HepG2 (cell line): Measurements from ENCODE around the gene IGFALS. TPM values are rescaled to one million over a fixed set of nuclear protein-coding genes. Genes with fewer than 3 reads are reported as not detected.

ENCODE experiments used
- ATAC-seq: fragments of 200-7000 bp; cut with Tn5 transposase; 3 replicates; pipeline ENCODE4 v1.9.1; 2020; ENCODE audit warnings: mild to moderate bottlenecking, moderate library complexity
- BruUV-seq: library from RNA; stranded (reverse); fragments of 400-500 nt; replicated peaks from 2 replicates; lab custom pipeline; 2021; lab: Mats Ljungman, UMichigan
- CTCF ChIA-PET: fragments of 300-600 bp; formaldehyde crosslinking; extraction: SDS; loops from one replicate; lab custom pipeline; 2021; ENCODE audit warnings: low total read pairs, inconsistent platforms, low intra/inter-chr PET ratio; lab: Yijun Ruan, JAX
- POLR2A ChIA-PET: fragments of 350-600 bp; sonication (Branson Sonifier 250); formaldehyde crosslinking; loops from one replicate; lab custom pipeline; 2020; ENCODE audit warnings: antibody characterized with exemption, inconsistent platforms; lab: Yijun Ruan, JAX
- DNase-seq: peaks from one replicate; pipeline ENCODE4 v3.0.0-alpha.2; 2015; ENCODE audit warnings: low spot score
- FAIRE-seq: peaks from 3 replicates; lab custom pipeline; 2011; peaks lifted over from hg19 to GRCh38; lab: Jason Lieb, UNC
- H2AFZ ChIP-seq: one replicate; pipeline ENCODE4 v1.6.1; 2011; ENCODE audit warnings: low read length, inconsistent platforms
- H3K27ac ChIP-seq: fragments of 300-600 bp; 3 replicates; pipeline ENCODE4 v1.8.0; 2011; ENCODE audit warnings: mixed run types, mild to moderate bottlenecking, mixed read lengths, low read length, inconsistent platforms; ENCODE audit not compliant: insufficient read depth; ENCODE audit errors: extremely low read length
- H3K27me3 ChIP-seq, 2 experiments: fragments of 200-600 bp in 1 of 2; 2 replicates in 1 of 2; 3 replicates in 1 of 2; pipeline versions ENCODE4 v1.6.0 to v1.8.0; 2011; ENCODE audit warnings: low read length in 2 of 2, mild to moderate bottlenecking in 2 of 2, moderate library complexity in 2 of 2, inconsistent platforms in 1 of 2; ENCODE audit not compliant: insufficient read depth in 2 of 2, control insufficient read depth in 1 of 2
- H3K36me3 ChIP-seq, 2 experiments: fragments of 200-600 bp in 1 of 2; replicated peaks in 1 of 2; 2 replicates in 1 of 2; 3 replicates in 1 of 2; pipeline versions ENCODE4 v1.5.1 to v1.8.0; 2011; ENCODE audit warnings: low read length in 2 of 2, inconsistent platforms in 1 of 2; ENCODE audit not compliant: insufficient read depth in 2 of 2, control insufficient read depth in 1 of 2
- H3K4me1 ChIP-seq: 2 replicates; pipeline ENCODE4 v1.5.1; 2012; ENCODE audit warnings: low read length, inconsistent platforms; ENCODE audit not compliant: insufficient read depth
- H3K4me2 ChIP-seq: 2 replicates; pipeline ENCODE4 v1.6.0; 2011; ENCODE audit warnings: low read depth, low read length, inconsistent platforms
- H3K4me3 ChIP-seq, 3 experiments: fragments of 200-600 bp in 1 of 3; sonication (generic), shearing (Covaris generic) in 1 of 3; replicated peaks in 1 of 3; 2 replicates each; pipeline ENCODE4 v1.5.1; 2011 to 2016; ENCODE audit warnings: low read length in 3 of 3, inconsistent platforms in 2 of 3, low read depth in 2 of 3, mild to moderate bottlenecking in 2 of 3, control low read depth in 1 of 3, mixed read lengths in 1 of 3; ENCODE audit not compliant: insufficient read depth in 1 of 3
- H3K79me2 ChIP-seq: one replicate; pipeline ENCODE4 v1.6.1; 2011; ENCODE audit warnings: low read length, inconsistent platforms; ENCODE audit not compliant: insufficient read depth
- H3K9ac ChIP-seq: 2 replicates; pipeline ENCODE4 v1.6.0; 2011; ENCODE audit warnings: mild to moderate bottlenecking, low read depth, low read length, inconsistent platforms; ENCODE audit not compliant: insufficient read depth
- H3K9me3 ChIP-seq: 2 replicates; pipeline ENCODE4 v1.5.1; 2012; ENCODE audit warnings: mild to moderate bottlenecking, low read length
- H4K20me1 ChIP-seq: 2 replicates; pipeline ENCODE4 v1.6.0; 2011; ENCODE audit warnings: inconsistent platforms, mild to moderate bottlenecking, low read length, moderate library complexity; ENCODE audit not compliant: insufficient read depth
- ARNT2 ChIP-seq: sonication (generic); formaldehyde crosslinking; IDR thresholded peaks from 2 replicates; pipeline ENCODE4 v1.8.0; 2022; ENCODE audit warnings: mild to moderate bottlenecking, low read depth, missing genetic modification reagents, moderate library complexity
- CHCHD3 ChIP-seq: sonication (generic); formaldehyde crosslinking; IDR thresholded peaks from 2 replicates; pipeline ENCODE4 v1.8.0; 2022; ENCODE audit warnings: mild to moderate bottlenecking, missing genetic modification reagents, moderate library complexity
- CREB1 ChIP-seq, 2 experiments: fragments of 450-650 bp in 1 of 2; IDR thresholded peaks; 2 replicates each; pipeline ENCODE4 v1.6.1; 2016 to 2017; ENCODE audit warnings: control low read depth in 1 of 2, mild to moderate bottlenecking in 1 of 2, missing compliant biosample characterization in 1 of 2, missing genetic modification characterization in 1 of 2
- SKI ChIP-seq: fragments of 450-650 bp; IDR thresholded peaks from one replicate; pipeline ENCODE4 v1.6.1; 2018; ENCODE audit warnings: mild to moderate bottlenecking; ENCODE audit not compliant: partially characterized antibody
- TBX3 ChIP-seq: fragments of 450-650 bp; IDR thresholded peaks from 2 replicates; pipeline ENCODE4 v1.6.1; 2017; ENCODE audit warnings: antibody characterized with exemption, mild to moderate bottlenecking, inconsistent platforms, borderline replicate concordance
- ZNF549 ChIP-seq: sonication (generic); formaldehyde crosslinking; IDR thresholded peaks from 2 replicates; pipeline ENCODE4 v1.5.0; 2020; ENCODE audit warnings: missing genetic modification reagents
- ZNF564 ChIP-seq: sonication (generic); formaldehyde crosslinking; IDR thresholded peaks from 2 replicates; pipeline ENCODE4 v1.8.1; 2023; ENCODE audit warnings: mild to moderate bottlenecking, missing genetic modification reagents
- ZNF614 ChIP-seq: IDR thresholded peaks from 2 replicates; pipeline ENCODE4 v1.6.1; 2018; ENCODE audit warnings: missing biosample characterization, missing genetic modification reagents, inconsistent platforms, borderline replicate concordance
- WGBS: methylation state at CpG from one replicate; pipeline ENCODE4 v1.1.6; 2017; ENCODE audit warnings: low lambda C conversion rate; 5-methylcytosine and 5-hydroxymethylcytosine counted together
- in situ Hi-C: cut with HindIII; loops from 2 replicates; pipeline ENCODE4 v1.10.0; 2017; ENCODE audit warnings: low pct_unique_long_range_greater_than_20kb; ENCODE audit not compliant: extremely low pct_ligation_motif_present
- intact Hi-C: fragments of 100-400 bp; cut with micrococcal nuclease; formaldehyde crosslinking; loops from one replicate; pipeline ENCODE4 v1.10.0; 2022; ENCODE audit not compliant: unreplicated experiment
- polyA plus RNA-seq, 8 experiments: library from polyadenylated mRNA; depleted of rRNA in 3 of 8; stranded (reverse) in 7 of 8; unstranded in 1 of 8; fragments of >200 nt; fragmentation: Illumina TruSeq in 4 of 8; extraction: Trizol in 4 of 8; gene quantifications; 2 replicates each; pipeline versions ENCODE4 v1.2.1 to v1.2.3, GENCODE V29; 2011 to 2016; ENCODE audit warnings: low read depth in 4 of 8, missing spikeins in 1 of 8, mixed read lengths in 1 of 8; ENCODE audit not compliant: insufficient read depth in 1 of 8
- total RNA-seq, 5 experiments: library from RNA; depleted of rRNA; stranded (reverse); fragments of >200 nt; fragmentation: Illumina TruSeq; extraction: Trizol; gene quantifications; 2 replicates each; pipeline ENCODE4 v1.2.3, GENCODE V29; 2016; ENCODE audit warnings: low read depth in 1 of 5
- TF ChIP-seq, protein P1 (sequence below): sonication (generic); formaldehyde crosslinking; IDR thresholded peaks from 2 replicates; pipeline ENCODE4 v1.8.0; 2022; ENCODE audit warnings: mild to moderate bottlenecking, missing genetic modification reagents, borderline replicate concordance
- TF ChIP-seq, protein P2 (sequence below): sonication (generic); formaldehyde crosslinking; IDR thresholded peaks from 2 replicates; pipeline ENCODE4 v1.4.0; 2020; ENCODE audit warnings: missing genetic modification reagents; ENCODE audit errors: not compliant biosample characterization
- TF ChIP-seq, protein P3 (sequence below): sonication (generic); formaldehyde crosslinking; IDR thresholded peaks from 2 replicates; pipeline ENCODE4 v1.8.1; 2023; ENCODE audit warnings: mild to moderate bottlenecking, inconsistent platforms, moderate library complexity, missing genetic modification reagents, borderline replicate concordance
- TF ChIP-seq, protein P4 (sequence below): sonication (generic); formaldehyde crosslinking; IDR thresholded peaks from 2 replicates; pipeline ENCODE4 v1.4.0; 2020; ENCODE audit warnings: missing genetic modification reagents
- TF ChIP-seq, protein P5 (sequence below): sonication (generic); formaldehyde crosslinking; IDR thresholded peaks from 2 replicates; pipeline ENCODE4 v1.9.0; 2021; ENCODE audit warnings: missing genetic modification reagents, borderline replicate concordance

The IGFALS gene
- total and polyA plus RNA-seq, 2 of the 13 experiments (the other 11 are each of a cell fraction or from before 2014, with no cell fraction given), result 0.34 to 2.4 TPM

DNA sequence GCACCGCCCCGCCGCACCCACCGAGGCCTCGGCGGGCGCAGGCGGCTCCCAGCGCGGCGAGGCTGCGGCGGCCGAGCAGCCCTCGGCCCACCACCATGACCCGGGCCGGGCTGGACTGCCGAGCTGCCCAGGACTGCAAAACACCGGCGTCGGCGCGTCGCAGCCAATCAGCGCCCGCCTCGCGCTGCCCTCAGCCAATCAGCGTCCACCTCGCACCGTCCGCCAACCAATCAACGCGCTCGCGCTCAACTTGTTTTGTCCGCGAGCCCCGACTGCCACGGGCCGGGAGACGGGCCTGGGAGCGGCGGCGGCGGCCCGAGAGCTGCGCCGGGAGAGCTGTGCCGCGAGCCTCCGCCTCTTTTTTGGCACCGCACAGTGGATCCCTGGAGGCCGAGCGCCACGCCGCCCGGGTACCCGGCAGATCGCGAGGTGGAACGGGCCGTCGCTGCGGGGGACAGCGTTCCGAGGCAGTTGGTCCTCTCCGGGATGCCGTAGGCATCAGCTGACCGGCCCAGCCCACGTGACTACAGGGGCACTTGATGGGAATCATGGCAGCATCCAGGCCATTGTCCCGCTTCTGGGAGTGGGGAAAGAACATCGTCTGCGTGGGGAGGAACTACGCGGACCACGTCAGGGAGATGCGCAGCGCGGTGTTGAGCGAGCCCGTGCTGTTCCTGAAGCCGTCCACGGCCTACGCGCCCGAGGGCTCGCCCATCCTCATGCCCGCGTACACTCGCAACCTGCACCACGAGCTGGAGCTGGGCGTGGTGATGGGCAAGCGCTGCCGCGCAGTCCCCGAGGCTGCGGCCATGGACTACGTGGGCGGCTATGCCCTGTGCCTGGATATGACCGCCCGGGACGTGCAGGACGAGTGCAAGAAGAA is 33.4 kb upstream of the IGFALS start, which contains the start of the genes FAHD1 and HAGH:
TSS of gene FAHD1 (plus strand) at position 516 of the 883 bp plus-strand sequence. CDS start at position 549, 33 bp downstream.
TSS of gene HAGH (minus strand) at position 135 of the 883 bp plus-strand sequence. CDS start at position 97, 38 bp downstream.
- peaks cover 6 to 10% of the 10 kb centered on the region in 2 experiments; a peak in 4 of 5 replicates for H3K36me3 ChIP-seq
- ChIA-PET CTCF (no interaction called here), POLR2A (interaction anchor here (0.9 to 5.7 kb wide), 16 partner anchors 33 to 328 kb away, joined by 3 to 49 read pairs (median 4); partner anchors contain the start of genes EME2, IFT140, MRPS34 and NME3)
- FAIRE-seq, result peak; percentile 77
- H2AFZ ChIP-seq, result no peak within 1 kb of the TSS
- peak within 1 kb of the TSS; percentile 93 for H3K27ac ChIP-seq
- peak; percentile 77 for ATAC-seq
- peak within 1 kb of the TSS; percentile 81 for H3K4me2 ChIP-seq
- H3K79me2 ChIP-seq, result peaks cover 62% of the 10 kb centered on the region
- 0% methylated on average over 3 of the region's 104 CpGs for WGBS
- in situ Hi-C loops, result no loop called here
- H4K20me1 ChIP-seq, result peaks cover 5% of the 10 kb centered on the region; the same call in 1 of the 2 replicates
- DNase-seq, result peak; percentile 88
- no peaks in the 10 kb centered on the region for H3K9me3 ChIP-seq
- H3K9ac ChIP-seq, result peak within 1 kb of the TSS; percentile 84
- no TSS peak for BruUV-seq
- H3K4me3 ChIP-seq, result peak within 1 kb of the TSS; percentile 72 to 97 (median 92)
- no peaks in the 10 kb centered on the region; a peak in 1 of 5 replicates for H3K27me3 ChIP-seq
- peaks cover 54% of the 10 kb centered on the region for H3K4me1 ChIP-seq
- intact Hi-C loops, result loop anchor here (5.0 kb wide), 1 partner anchor 45 kb away; the partner anchor contains the start of genes NUBP2 and SPSB3
- TF ChIP-seq ZNF564 (CRISPR knock-in tag), result peak; percentile 87
- TF ChIP-seq, protein P1, sequence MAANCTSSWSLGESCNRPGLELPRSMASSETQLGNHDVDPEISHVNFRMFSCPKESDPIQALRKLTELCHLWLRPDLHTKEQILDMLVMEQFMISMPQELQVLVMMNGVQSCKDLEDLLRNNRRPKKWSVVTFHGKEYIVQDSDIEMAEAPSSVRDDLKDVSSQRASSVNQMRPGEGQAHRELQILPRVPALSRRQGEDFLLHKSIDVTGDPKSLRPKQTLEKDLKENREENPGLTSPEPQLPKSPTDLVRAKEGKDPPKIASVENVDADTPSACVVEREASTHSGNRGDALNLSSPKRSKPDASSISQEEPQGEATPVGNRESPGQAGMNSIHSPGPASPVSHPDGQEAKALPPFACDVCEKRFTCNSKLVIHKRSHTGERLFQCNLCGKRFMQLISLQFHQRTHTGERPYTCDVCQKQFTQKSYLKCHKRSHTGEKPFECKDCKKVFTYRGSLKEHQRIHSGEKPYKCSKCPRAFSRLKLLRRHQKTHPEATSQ (CRISPR knock-in tag), result no peak
- peak; percentile 58 for TF ChIP-seq SKI
- TF ChIP-seq, protein P2, sequence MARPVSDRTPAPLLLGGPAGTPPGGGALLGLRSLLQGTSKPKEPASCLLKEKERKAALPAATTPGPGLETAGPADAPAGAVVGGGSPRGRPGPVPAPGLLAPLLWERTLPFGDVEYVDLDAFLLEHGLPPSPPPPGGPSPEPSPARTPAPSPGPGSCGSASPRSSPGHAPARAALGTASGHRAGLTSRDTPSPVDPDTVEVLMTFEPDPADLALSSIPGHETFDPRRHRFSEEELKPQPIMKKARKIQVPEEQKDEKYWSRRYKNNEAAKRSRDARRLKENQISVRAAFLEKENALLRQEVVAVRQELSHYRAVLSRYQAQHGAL, result peak; percentile 59
- TF ChIP-seq, protein P3, sequence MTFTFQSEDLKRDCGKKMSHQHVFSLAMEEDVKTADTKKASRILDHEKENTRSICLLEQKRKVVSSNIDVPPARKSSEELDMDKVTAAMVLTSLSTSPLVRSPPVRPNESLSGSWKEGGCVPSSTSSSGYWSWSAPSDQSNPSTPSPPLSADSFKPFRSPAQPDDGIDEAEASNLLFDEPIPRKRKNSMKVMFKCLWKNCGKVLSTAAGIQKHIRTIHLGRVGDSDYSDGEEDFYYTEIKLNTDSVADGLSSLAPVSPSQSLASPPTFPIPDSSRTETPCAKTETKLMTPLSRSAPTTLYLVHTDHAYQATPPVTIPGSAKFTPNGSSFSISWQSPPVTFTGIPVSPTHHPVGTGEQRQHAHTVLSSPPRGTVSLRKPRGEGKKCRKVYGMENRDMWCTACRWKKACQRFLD (CRISPR knock-in tag), result peak; percentile 92
- peak; percentile 60 for TF ChIP-seq TBX3
- TF ChIP-seq, protein P4, sequence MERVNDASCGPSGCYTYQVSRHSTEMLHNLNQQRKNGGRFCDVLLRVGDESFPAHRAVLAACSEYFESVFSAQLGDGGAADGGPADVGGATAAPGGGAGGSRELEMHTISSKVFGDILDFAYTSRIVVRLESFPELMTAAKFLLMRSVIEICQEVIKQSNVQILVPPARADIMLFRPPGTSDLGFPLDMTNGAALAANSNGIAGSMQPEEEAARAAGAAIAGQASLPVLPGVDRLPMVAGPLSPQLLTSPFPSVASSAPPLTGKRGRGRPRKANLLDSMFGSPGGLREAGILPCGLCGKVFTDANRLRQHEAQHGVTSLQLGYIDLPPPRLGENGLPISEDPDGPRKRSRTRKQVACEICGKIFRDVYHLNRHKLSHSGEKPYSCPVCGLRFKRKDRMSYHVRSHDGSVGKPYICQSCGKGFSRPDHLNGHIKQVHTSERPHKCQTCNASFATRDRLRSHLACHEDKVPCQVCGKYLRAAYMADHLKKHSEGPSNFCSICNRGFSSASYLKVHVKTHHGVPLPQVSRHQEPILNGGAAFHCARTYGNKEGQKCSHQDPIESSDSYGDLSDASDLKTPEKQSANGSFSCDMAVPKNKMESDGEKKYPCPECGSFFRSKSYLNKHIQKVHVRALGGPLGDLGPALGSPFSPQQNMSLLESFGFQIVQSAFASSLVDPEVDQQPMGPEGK (CRISPR knock-in tag), result peak; percentile 53
- peak; percentile 74 for TF ChIP-seq ARNT2
- no peak for TF ChIP-seq ZNF549 (CRISPR knock-in tag)
- TF ChIP-seq, protein P5, sequence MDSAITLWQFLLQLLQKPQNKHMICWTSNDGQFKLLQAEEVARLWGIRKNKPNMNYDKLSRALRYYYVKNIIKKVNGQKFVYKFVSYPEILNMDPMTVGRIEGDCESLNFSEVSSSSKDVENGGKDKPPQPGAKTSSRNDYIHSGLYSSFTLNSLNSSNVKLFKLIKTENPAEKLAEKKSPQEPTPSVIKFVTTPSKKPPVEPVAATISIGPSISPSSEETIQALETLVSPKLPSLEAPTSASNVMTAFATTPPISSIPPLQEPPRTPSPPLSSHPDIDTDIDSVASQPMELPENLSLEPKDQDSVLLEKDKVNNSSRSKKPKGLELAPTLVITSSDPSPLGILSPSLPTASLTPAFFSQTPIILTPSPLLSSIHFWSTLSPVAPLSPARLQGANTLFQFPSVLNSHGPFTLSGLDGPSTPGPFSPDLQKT (CRISPR knock-in tag), result no peak
- TF ChIP-seq ZNF614 (CRISPR knock-in tag), result 0 out of 2 replicates have a peak, but pooled peaks have one; percentile 38
- peak; percentile 58 for TF ChIP-seq CREB1 (IDR thresholded peaks at IDR 0.05)
- TF ChIP-seq CREB1 (CRISPR knock-in tag; IDR thresholded peaks at IDR 0.05), result no peak
- no peak for TF ChIP-seq CHCHD3
